ENCODE results near the gene SMCR8. TPM values are rescaled to one million over a fixed set of nuclear protein-coding genes. Genes with fewer than 3 reads are reported as not detected.
"Not testable (repeated sequence)": the region's sequence is repeated elsewhere in the genome, so short reads cannot be mapped to it uniquely, and the experiment has no call there.

Gene SMCR8
- total and polyA plus RNA-seq, 10 of the 15 experiments (the other 5 are each of a cell fraction or from before 2014, with no cell fraction given), result 0.52 to 16.4 (median 8.0) TPM

- TF ChIP-seq HSF1 (IDR thresholded peaks at IDR 0.05; ENCODE audit: low read depth, low read length) (no peak), JUNB (IDR thresholded peaks at IDR 0.05) (peak; percentile 67), SREBF2 (IDR thresholded peaks at IDR 0.05; ENCODE audit: low read length) (no peak), KDM1A (IDR thresholded peaks at IDR 0.05; ENCODE audit: borderline replicate concordance) (no peak), ASH2L (IDR thresholded peaks at IDR 0.05; ENCODE audit: borderline replicate concordance, low read depth) (no peak), POLR2AphosphoS2 (IDR thresholded peaks at IDR 0.05; ENCODE audit: low read depth, low read length) (no peak), MTA2 (IDR thresholded peaks at IDR 0.05; ENCODE audit: low read depth) (peak; percentile 96), CBX5 (IDR thresholded peaks at IDR 0.05; ENCODE audit: low read depth) (no peak)
Measured at GRCh38 chr17:18371455-18371854, 56.4 kb downstream of the SMCR8 start (continued).

GRCh38 chr17:18373181-18373580 is 58.1 kb downstream of the SMCR8 start:
- SMC1A ChIA-PET (ENCODE audit: uncharacterized antibody, unreplicated experiment); POLR2A ChIA-PET; H4K20me1 ChIP-seq (ENCODE audit: control insufficient read depth, insufficient read depth); H3K27ac ChIP-seq (ENCODE audit: control insufficient read depth, insufficient read depth); H3K27me3 ChIP-seq (replicated peaks in 1 of 2; ENCODE audit: control insufficient read depth in 2 of 2, insufficient read depth in 2 of 2, low read length in 1 of 2); FAIRE-seq; H3K9ac ChIP-seq (ENCODE audit: control insufficient read depth, insufficient read depth, low read length); DNase-seq (ENCODE audit: low read depth, low spot score); H3K79me2 ChIP-seq (ENCODE audit: control insufficient read depth, insufficient read depth, low read length); ATAC-seq; H2AFZ ChIP-seq (ENCODE audit: control insufficient read depth, low read depth, low read length); H3K36me3 ChIP-seq (ENCODE audit: control insufficient read depth in 2 of 2, insufficient read depth in 2 of 2, low read length in 1 of 2); H3K4me3 ChIP-seq; H3K4me2 ChIP-seq (ENCODE audit: control insufficient read depth, insufficient read depth); RAD21 ChIA-PET (ENCODE audit: unreplicated experiment); H3K9me3 ChIP-seq (replicated peaks; ENCODE audit: control insufficient read depth, insufficient read depth, low read length); BruUV-seq (replicated peaks); intact Hi-C loops (cut with micrococcal nuclease; ENCODE audit: unreplicated experiment); in situ Hi-C loops (cut with MboI); CTCF ChIA-PET: not testable (repeated sequence)
- peaks cover 14% of the 10 kb centered on the region for H3K4me1 ChIP-seq (ENCODE audit: control insufficient read depth, insufficient read depth, low read length)
- 29% methylated on average over 6 of the region's 6 CpGs for WGBS (ENCODE audit: insufficient coverage, insufficient replicate concordance, low lambda C conversion rate, missing lambda C conversion rate)
